ENCODE measurements around the gene B3GALT5. TPM values are rescaled to one million over a fixed set of nuclear protein-coding genes. Genes with fewer than 3 reads are reported as not detected.

The B3GALT5 gene
- total RNA-seq, 1 donor from 2014 or later, result 7.3 TPM

- Mint-ChIP-seq H3K4me1 (ENCODE audit: unreplicated experiment) (peaks cover 16% of the 10 kb centered on the region), H3K9me3 (ENCODE audit: unreplicated experiment) (no peaks in the 10 kb centered on the region), H3K36me3 (ENCODE audit: low read depth, unreplicated experiment) (peaks cover 35% of the 10 kb centered on the region), H3K27ac (ENCODE audit: unreplicated experiment) (no peak overlapping the region), H3K27me3 (ENCODE audit: unreplicated experiment) (peaks cover 1% of the 10 kb centered on the region), H3K4me3 (ENCODE audit: unreplicated experiment) (no peak overlapping the region)
- no peak for DNase-seq (ENCODE audit: low spot score)
- no peak for TF ChIP-seq CTCF (IDR thresholded peaks at IDR 0.05; ENCODE audit: unreplicated experiment)
Measured at GRCh38 chr21:39654951-39655350, 42.2 kb downstream of the B3GALT5 start.

- Mint-ChIP-seq H3K27ac (ENCODE audit: unreplicated experiment) (no peak overlapping the region), H3K4me3 (ENCODE audit: unreplicated experiment) (no peak overlapping the region), H3K9me3 (ENCODE audit: unreplicated experiment) (no peaks in the 10 kb centered on the region), H3K36me3 (ENCODE audit: low read depth, unreplicated experiment) (peaks cover 38% of the 10 kb centered on the region), H3K27me3 (ENCODE audit: unreplicated experiment) (peaks cover 1% of the 10 kb centered on the region), H3K4me1 (ENCODE audit: unreplicated experiment) (peaks cover 23% of the 10 kb centered on the region)
- TF ChIP-seq CTCF (IDR thresholded peaks at IDR 0.05; ENCODE audit: unreplicated experiment), result no peak
- DNase-seq (ENCODE audit: low spot score), result no peak
Measured at GRCh38 chr21:39655589-39655988, 42.8 kb downstream of the B3GALT5 start.

GRCh38 chr21:39656209-39656608, 43.5 kb downstream of the B3GALT5 start:
- DNase-seq (ENCODE audit: low spot score), result no peak
- Mint-ChIP-seq H3K9me3 (ENCODE audit: unreplicated experiment) (no peaks in the 10 kb centered on the region), H3K27ac (ENCODE audit: unreplicated experiment) (peak overlapping the region; percentile 32), H3K36me3 (ENCODE audit: low read depth, unreplicated experiment) (peaks cover 45% of the 10 kb centered on the region), H3K27me3 (ENCODE audit: unreplicated experiment) (peaks cover 3% of the 10 kb centered on the region), H3K4me1 (ENCODE audit: unreplicated experiment) (peaks cover 29% of the 10 kb centered on the region), H3K4me3 (ENCODE audit: unreplicated experiment) (peak overlapping the region; percentile 26)
- TF ChIP-seq CTCF (IDR thresholded peaks at IDR 0.05; ENCODE audit: unreplicated experiment), result no peak

GRCh38 chr21:39657091-39657689, 44.5 kb downstream of the B3GALT5 start:
- Mint-ChIP-seq H3K4me3 (ENCODE audit: unreplicated experiment) (no peak overlapping the region), H3K36me3 (ENCODE audit: low read depth, unreplicated experiment) (peaks cover 48% of the 10 kb centered on the region), H3K4me1 (ENCODE audit: unreplicated experiment) (peaks cover 33% of the 10 kb centered on the region), H3K27ac (ENCODE audit: unreplicated experiment) (no peak overlapping the region), H3K27me3 (ENCODE audit: unreplicated experiment) (peaks cover 3% of the 10 kb centered on the region), H3K9me3 (ENCODE audit: unreplicated experiment) (no peaks in the 10 kb centered on the region)
- no peak for TF ChIP-seq CTCF (IDR thresholded peaks at IDR 0.05; ENCODE audit: unreplicated experiment)
- no peak for DNase-seq (ENCODE audit: low spot score)

GRCh38 chr21:39658066-39658465, 45.3 kb downstream of the B3GALT5 start:
- Mint-ChIP-seq H3K27ac (ENCODE audit: unreplicated experiment) (no peak overlapping the region), H3K27me3 (ENCODE audit: unreplicated experiment) (peaks cover 3% of the 10 kb centered on the region), H3K4me1 (ENCODE audit: unreplicated experiment) (peaks cover 35% of the 10 kb centered on the region), H3K4me3 (ENCODE audit: unreplicated experiment) (no peak overlapping the region), H3K9me3 (ENCODE audit: unreplicated experiment) (no peaks in the 10 kb centered on the region), H3K36me3 (ENCODE audit: low read depth, unreplicated experiment) (peaks cover 46% of the 10 kb centered on the region)
- DNase-seq (ENCODE audit: low spot score), result no peak
- TF ChIP-seq CTCF (IDR thresholded peaks at IDR 0.05; ENCODE audit: unreplicated experiment), result no peak

Data from endothelial cell (in vitro differentiated cells).